ENCODE data around the gene HOXB9. TPM values are rescaled to one million over a fixed set of nuclear protein-coding genes. Genes with fewer than 3 reads are reported as not detected.

HOXB9 gene
- total RNA-seq, 2 experiments from 2014 or later: not detected

DNA sequence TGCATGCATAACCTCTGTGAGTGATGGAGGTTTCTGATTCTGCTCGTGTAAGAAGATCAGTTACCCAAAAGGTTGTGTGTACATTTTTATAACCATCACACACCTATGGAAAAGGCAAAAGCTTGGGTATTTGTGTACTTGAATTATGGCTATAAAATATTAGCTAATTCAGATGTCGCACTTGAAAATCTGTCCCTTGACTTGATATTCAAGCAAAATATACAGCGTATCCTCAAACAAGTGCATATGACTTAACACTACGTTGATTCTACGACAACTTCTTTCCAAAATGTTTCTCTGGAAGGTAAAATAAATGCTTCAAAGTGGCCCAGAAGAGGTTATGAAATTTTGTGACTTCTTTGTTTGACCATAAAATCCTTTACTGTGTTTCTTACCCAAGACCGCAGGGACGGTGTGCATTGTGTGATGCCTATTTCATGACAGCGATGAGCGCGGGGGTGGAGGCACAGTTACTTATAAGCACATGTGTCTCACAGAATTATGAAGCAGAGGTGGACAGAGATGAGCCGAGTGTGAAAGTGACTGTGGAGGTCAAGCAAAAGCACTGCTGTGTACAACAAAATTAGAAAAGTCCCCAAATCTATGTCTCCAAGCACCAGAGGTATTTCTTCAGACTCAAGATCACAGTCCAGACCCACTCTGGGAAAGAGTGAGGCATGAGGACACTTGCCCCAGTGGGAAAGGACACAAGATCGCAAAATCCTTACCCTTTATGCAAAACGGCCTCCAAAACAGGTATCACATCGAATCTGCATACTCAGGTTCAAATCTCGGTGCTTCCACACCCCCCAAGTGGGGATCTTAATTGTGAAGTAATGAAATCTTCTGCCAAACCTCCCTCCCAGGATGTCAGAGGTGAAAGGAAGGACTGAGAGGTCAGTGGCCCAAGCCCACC is 4.1 kb upstream of the HOXB9 start:
- ChIA-PET POLR2A (interaction anchor here (1.4 kb wide), 1 partner anchor 314 kb away, joined by 3 read pairs; the partner anchor contains the start of gene SNF8), CTCF (no interaction called here)
- no peaks in the 10 kb centered on the region for H3K9me3 Mint-ChIP-seq
- ATAC-seq (ENCODE audit: poor library complexity): no peak
- H3K4me1 Mint-ChIP-seq (ENCODE audit: low read depth): peaks cover 21% of the 10 kb centered on the region
- no peak for TF ChIP-seq CTCF (IDR thresholded peaks at IDR 0.05)
- DNase-seq: no peak
- Histone ChIP-seq H3K27me3 (ENCODE audit: control insufficient read depth in 1 of 2, insufficient read depth in 2 of 2, low read length in 2 of 2) (peaks cover 88 to 97% of the 10 kb centered on the region in 2 experiments), H3K4me3 (ENCODE audit: low read length) (no peak overlapping the region), H3K9me3 (ENCODE audit: control insufficient read depth in 1 of 2, insufficient read depth in 1 of 2, low read length in 2 of 2) (peaks cover 0 to 24% of the 10 kb centered on the region in 2 experiments), H3K36me3 (ENCODE audit: insufficient read depth, low read length) (no peaks in the 10 kb centered on the region), H3K4me1 (ENCODE audit: insufficient read depth, low read length) (peaks cover 33% of the 10 kb centered on the region), H3K27ac (ENCODE audit: low read depth in 1 of 2, low read length in 2 of 2) (no peak overlapping the region)
- no peak overlapping the region for H3K27ac Mint-ChIP-seq
- intact Hi-C loops (cut with DNase I, micrococcal nuclease): no loop called here
- H3K36me3 Mint-ChIP-seq (ENCODE audit: low read depth): no peaks in the 10 kb centered on the region
- H3K4me3 Mint-ChIP-seq: no peak overlapping the region
- H3K27me3 Mint-ChIP-seq: peaks cover 98% of the 10 kb centered on the region

DNA sequence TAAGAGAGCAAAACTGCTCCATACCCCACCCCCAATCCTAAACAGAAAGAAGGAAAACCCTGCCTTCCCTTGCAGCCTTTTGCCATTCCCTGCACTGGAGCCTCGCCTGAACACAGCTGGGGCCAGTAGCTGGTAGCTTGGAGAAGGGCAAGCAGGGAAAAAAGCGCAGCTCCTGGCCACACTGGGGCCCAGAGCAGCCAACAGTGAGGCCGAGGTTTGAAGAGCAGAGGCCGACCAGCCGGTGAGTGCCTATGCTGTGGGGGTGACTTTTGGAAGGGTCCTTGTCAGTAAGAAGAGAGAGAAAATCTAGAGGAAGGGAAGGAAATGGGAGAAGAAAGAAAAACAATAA is 3.2 kb upstream of the HOXB9 start:
- H3K9me3 ChIP-seq (ENCODE audit: control insufficient read depth in 1 of 2, insufficient read depth in 1 of 2, low read length in 2 of 2): peaks cover 0 to 22% of the 10 kb centered on the region in 2 experiments
- Mint-ChIP-seq H3K27ac (no peak overlapping the region), H3K27me3 (peaks cover 98% of the 10 kb centered on the region), H3K4me3 (no peak overlapping the region), H3K9me3 (no peaks in the 10 kb centered on the region), H3K36me3 (ENCODE audit: low read depth) (no peaks in the 10 kb centered on the region), H3K4me1 (ENCODE audit: low read depth) (peaks cover 21% of the 10 kb centered on the region)
- ChIA-PET CTCF (no interaction called here), POLR2A (interaction anchor here (1.1 to 1.4 kb wide), 2 partner anchors 10 to 315 kb away, joined by 3 read pairs; partner anchors contain the start of gene SNF8)
- H3K4me3 ChIP-seq (ENCODE audit: low read length): no peak overlapping the region
- peaks cover 86 to 97% of the 10 kb centered on the region in 2 experiments for H3K27me3 ChIP-seq (ENCODE audit: control insufficient read depth in 1 of 2, insufficient read depth in 2 of 2, low read length in 2 of 2)
- no peak for TF ChIP-seq CTCF (IDR thresholded peaks at IDR 0.05)
- peaks cover 40% of the 10 kb centered on the region for H3K4me1 ChIP-seq (ENCODE audit: insufficient read depth, low read length)
- DNase-seq: no peak
- no peak overlapping the region for H3K27ac ChIP-seq (ENCODE audit: low read depth in 1 of 2, low read length in 2 of 2)
- no peaks in the 10 kb centered on the region for H3K36me3 ChIP-seq (ENCODE audit: insufficient read depth, low read length)
- intact Hi-C loops (cut with DNase I, micrococcal nuclease): no loop called here
- ATAC-seq (ENCODE audit: poor library complexity): no peak

- Histone ChIP-seq H3K4me1 (ENCODE audit: insufficient read depth, low read length) (peaks cover 35% of the 10 kb centered on the region), H3K36me3 (ENCODE audit: insufficient read depth, low read length) (no peaks in the 10 kb centered on the region), H3K4me3 (ENCODE audit: low read length) (no peak overlapping the region), H3K9me3 (ENCODE audit: control insufficient read depth in 1 of 2, insufficient read depth in 1 of 2, low read length in 2 of 2) (peaks cover 0 to 16% of the 10 kb centered on the region in 2 experiments), H3K27ac (ENCODE audit: low read depth in 1 of 2, low read length in 2 of 2) (no peak overlapping the region), H3K27me3 (ENCODE audit: control insufficient read depth in 1 of 2, insufficient read depth in 2 of 2, low read length in 2 of 2) (peaks cover 86 to 97% of the 10 kb centered on the region in 2 experiments)
- ChIA-PET POLR2A (interaction anchor here (1.1 to 1.8 kb wide), 3 partner anchors 8 to 316 kb away, joined by 3 to 4 read pairs (median 3); partner anchors contain the start of gene SNF8), CTCF (no interaction called here)
- no peak for ATAC-seq (ENCODE audit: poor library complexity)
- H3K4me3 Mint-ChIP-seq: no peak overlapping the region
- peaks cover 97% of the 10 kb centered on the region for H3K27me3 Mint-ChIP-seq
- no peak overlapping the region for H3K27ac Mint-ChIP-seq
- intact Hi-C loops (cut with DNase I, micrococcal nuclease): no loop called here
- no peak for TF ChIP-seq CTCF (IDR thresholded peaks at IDR 0.05)
- H3K4me1 Mint-ChIP-seq (ENCODE audit: low read depth): peaks cover 21% of the 10 kb centered on the region
- H3K36me3 Mint-ChIP-seq (ENCODE audit: low read depth): no peaks in the 10 kb centered on the region
- no peaks in the 10 kb centered on the region for H3K9me3 Mint-ChIP-seq
- DNase-seq: peak in 1 of 14 experiments; percentile 19
These were observed 2.7 kb upstream of the HOXB9 start for GRCh38 chr17:48628649-48629410.

Data from CD4-positive, alpha-beta T cell (primary cell).